Ectodermal cell (in vitro differentiated cells): Measurements from ENCODE around the gene CEP70.
"Not testable (repeated sequence)": the region's sequence is repeated elsewhere in the genome, so short reads cannot be mapped to it uniquely, and the experiment has no call there.

Experiments
- H3K27ac ChIP-seq: 2 replicates; pipeline ENCODE4 v1.7.0; 2013; ENCODE audit warnings: mild to moderate bottlenecking, low read depth, low read length; ENCODE audit not compliant: insufficient read depth, poor library complexity, severe bottlenecking
- H3K27me3 ChIP-seq: 2 replicates; pipeline ENCODE4 v1.7.0; 2013; ENCODE audit warnings: mild to moderate bottlenecking, low read length; ENCODE audit not compliant: insufficient read depth, control insufficient read depth, poor library complexity, severe bottlenecking
- H3K36me3 ChIP-seq: one replicate; pipeline ENCODE4 v1.7.0; 2013; ENCODE audit warnings: low read length; ENCODE audit not compliant: control insufficient read depth, insufficient read depth
- H3K4me1 ChIP-seq: one replicate; pipeline ENCODE4 v1.7.0; 2013; ENCODE audit warnings: low read length; ENCODE audit not compliant: control insufficient read depth, insufficient read depth
- H3K4me3 ChIP-seq: 2 replicates; pipeline ENCODE4 v1.7.0; 2013; ENCODE audit warnings: low read depth, low read length, control low read depth; ENCODE audit not compliant: insufficient read depth
- H3K9me3 ChIP-seq: 2 replicates; pipeline ENCODE4 v1.7.0; 2013; ENCODE audit warnings: mild to moderate bottlenecking, low read length, moderate library complexity; ENCODE audit not compliant: control insufficient read depth
- WGBS, 2 experiments: methylation state at CpG; one replicate each; pipeline ENCODE4 v1.1.7; 2013; ENCODE audit warnings: missing lambda C conversion rate in 2 of 2; 5-methylcytosine and 5-hydroxymethylcytosine counted together

CEP70 gene

GRCh38 chr3:138615462-138615861, 21.4 kb upstream of the CEP70 start:
- WGBS, 2 experiments = 90 to 94% methylated on average over 1 of the region's 1 CpG
- Histone ChIP-seq H3K36me3 (no peaks in the 10 kb centered on the region), H3K27me3 (no peaks in the 10 kb centered on the region), H3K27ac (no peak overlapping the region), H3K9me3 (no peaks in the 10 kb centered on the region), H3K4me1 (peaks cover 3% of the 10 kb centered on the region), H3K4me3 (no peak overlapping the region)

DNA sequence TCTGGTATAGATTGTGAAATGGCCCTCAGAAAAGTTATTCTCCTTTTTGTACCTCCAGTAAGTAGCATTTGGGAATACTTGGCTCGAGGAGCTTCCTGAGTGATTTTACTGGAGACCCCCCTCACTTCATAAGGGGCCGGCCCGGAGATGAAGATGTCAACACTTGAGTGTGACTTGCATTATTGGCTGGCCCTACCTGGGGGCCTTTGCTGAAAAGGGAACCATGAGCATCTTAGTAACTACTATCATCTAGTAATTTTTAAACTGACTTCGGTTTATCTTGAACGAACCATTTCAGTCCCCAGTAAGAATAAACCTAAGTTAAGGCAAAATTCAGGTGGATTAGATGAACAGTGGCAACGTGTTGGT, 15.8 kb upstream of the CEP70 start:
- Histone ChIP-seq H3K27ac (no peak overlapping the region), H3K4me3 (no peak overlapping the region)

DNA sequence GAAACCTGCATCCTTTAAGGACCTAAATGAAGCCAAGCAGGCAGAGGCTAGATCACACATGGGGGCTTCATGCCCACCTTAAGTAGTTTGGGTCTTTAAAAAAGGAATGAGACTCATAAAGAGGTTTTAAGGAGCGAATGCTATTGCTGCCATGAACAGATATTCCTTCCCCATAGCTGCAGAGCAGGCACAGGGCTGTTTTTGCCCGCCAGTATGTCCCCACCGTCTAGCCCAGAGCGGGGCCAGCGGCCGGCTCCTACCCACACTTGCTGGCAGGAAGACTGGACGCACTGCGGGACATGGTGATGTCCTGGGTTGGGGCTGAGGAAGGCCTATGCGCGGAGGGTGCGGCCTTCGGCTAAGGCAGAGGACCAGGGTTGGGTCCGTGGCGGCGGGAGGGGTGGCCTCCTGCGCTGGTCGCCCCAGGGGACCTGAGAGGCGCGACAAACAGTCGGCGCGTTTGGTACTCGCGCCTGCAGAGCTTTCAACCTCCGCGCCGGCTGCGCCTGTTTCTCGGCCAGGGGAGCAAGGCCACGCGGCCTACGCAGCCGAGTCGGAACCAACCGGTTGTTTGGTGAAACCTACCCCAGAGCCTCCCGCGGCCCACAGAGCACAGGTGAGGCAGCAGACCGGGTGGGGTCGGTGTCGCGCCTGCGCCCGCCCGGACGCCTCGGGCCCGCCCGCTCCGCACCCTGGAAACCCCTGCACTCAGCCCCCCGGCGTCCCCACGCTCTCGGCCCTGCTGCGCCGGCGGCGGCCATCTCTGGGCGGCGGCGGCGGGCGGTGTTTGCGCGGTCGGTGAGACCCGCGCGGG, 14.5 kb upstream of the CEP70 start, which contains the start of gene FAIM:
TSS of gene FAIM (plus strand) at position 450 of the 814 bp plus-strand sequence. CDS start 10,956 bp downstream, outside the sequence.
- no peaks in the 10 kb centered on the region for H3K9me3 ChIP-seq
- no peak within 1 kb of the TSS for H3K27ac ChIP-seq

More for the DNA sequence above, 15.8 kb upstream of the CEP70 start:
- WGBS, 2 experiments = 80% methylated on average over 6 of the region's 6 CpGs
- Histone ChIP-seq H3K9me3 (no peaks in the 10 kb centered on the region), H3K36me3 (no peaks in the 10 kb centered on the region), H3K27me3 (peaks cover 9% of the 10 kb centered on the region), H3K4me1 (peaks cover 3% of the 10 kb centered on the region)

GRCh38 chr3:138604106-138604595, 10.1 kb upstream of the CEP70 start:
- not testable (repeated sequence) for H3K36me3 ChIP-seq, H3K27ac ChIP-seq, H3K4me3 ChIP-seq, H3K9me3 ChIP-seq, H3K27me3 ChIP-seq, H3K4me1 ChIP-seq
- 95 to 98% methylated on average over 5 of the region's 5 CpGs for WGBS, 2 experiments

More for the DNA sequence above, 14.5 kb upstream of the CEP70 start, which contains the start of gene FAIM:
- Histone ChIP-seq H3K4me1 (peaks cover 3% of the 10 kb centered on the region), H3K27me3 (peaks cover 9% of the 10 kb centered on the region), H3K36me3 (no peaks in the 10 kb centered on the region), H3K4me3 (peak within 1 kb of the TSS; percentile 62)
- 3 to 4% methylated on average over 68 of the region's 68 CpGs for WGBS, 2 experiments

DNA sequence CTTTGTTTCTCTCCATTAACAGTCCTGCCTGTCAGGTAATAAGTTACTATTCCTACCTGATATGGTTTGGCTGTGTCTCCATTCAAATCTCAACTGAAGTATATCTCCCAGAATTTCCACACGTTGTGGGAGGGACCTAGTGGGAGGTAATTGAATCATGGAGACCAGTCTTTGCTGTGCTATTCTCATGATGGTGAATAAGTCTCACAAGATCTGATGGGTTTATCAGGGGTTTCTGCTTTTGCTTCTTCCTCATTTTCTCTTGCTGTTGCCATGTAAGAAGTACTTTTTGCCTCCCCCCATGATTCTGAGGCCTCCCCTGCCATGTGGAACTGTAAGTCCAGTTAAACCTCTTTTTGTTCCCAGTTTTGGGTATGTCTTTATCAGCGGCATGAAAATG, 7.6 kb upstream of the CEP70 start:
- 90 to 92% methylated on average over 2 of the region's 2 CpGs for WGBS, 2 experiments
- not testable (repeated sequence) for H3K27ac ChIP-seq, H3K4me1 ChIP-seq, H3K27me3 ChIP-seq, H3K9me3 ChIP-seq, H3K36me3 ChIP-seq, H3K4me3 ChIP-seq

- Histone ChIP-seq H3K36me3 (no peaks in the 10 kb centered on the region), H3K4me3 (no peak overlapping the region), H3K4me1 (no peaks in the 10 kb centered on the region), H3K27ac (no peak overlapping the region), H3K9me3 (no peaks in the 10 kb centered on the region), H3K27me3 (no peaks in the 10 kb centered on the region)
- WGBS, 2 experiments = 88 to 90% methylated on average over 8 of the region's 8 CpGs
These were observed 6.2 kb upstream of the CEP70 start for GRCh38 chr3:138600100-138600745.

- no peaks in the 10 kb centered on the region for H3K27me3 ChIP-seq
- H3K36me3 ChIP-seq = no peaks in the 10 kb centered on the region
- H3K4me3 ChIP-seq = no peak overlapping the region
- no peak overlapping the region for H3K27ac ChIP-seq
- H3K4me1 ChIP-seq = no peaks in the 10 kb centered on the region
- 94% methylated on average over 3 of the region's 3 CpGs for WGBS, 2 experiments
- no peaks in the 10 kb centered on the region for H3K9me3 ChIP-seq
These were observed 4.5 kb upstream of the CEP70 start for GRCh38 chr3:138598534-138598933.

GRCh38 chr3:138597186-138597976, 3.3 kb upstream of the CEP70 start:
- H3K27ac ChIP-seq, H3K4me3 ChIP-seq, H3K36me3 ChIP-seq, H3K9me3 ChIP-seq, H3K27me3 ChIP-seq, H3K4me1 ChIP-seq: not testable (repeated sequence)
- 33 to 72% methylated on average over 2 of the region's 6 CpGs for WGBS, 2 experiments

GRCh38 chr3:138594935-138595610, 1.0 kb upstream of the CEP70 start:
- 70 to 72% methylated on average over 6 of the region's 6 CpGs for WGBS, 2 experiments
- Histone ChIP-seq H3K27me3 (no peaks in the 10 kb centered on the region), H3K27ac (no peak overlapping the region), H3K4me3 (peak overlapping the region; percentile 78), H3K36me3 (no peaks in the 10 kb centered on the region), H3K9me3 (no peaks in the 10 kb centered on the region), H3K4me1 (no peaks in the 10 kb centered on the region)
